Measurements from ENCODE around the gene FZD2. TPM values are rescaled to one million over a fixed set of nuclear protein-coding genes. Genes with fewer than 3 reads are reported as not detected.

Gene FZD2
- total RNA-seq, 1 donor from 2014 or later = 12.9 TPM

- no peak for TF ChIP-seq CTCF (IDR thresholded peaks at IDR 0.05; ENCODE audit: unreplicated experiment)
- peaks cover 22% of the 10 kb centered on the region for H3K4me1 Mint-ChIP-seq (ENCODE audit: unreplicated experiment)
- H3K4me3 Mint-ChIP-seq (ENCODE audit: unreplicated experiment) = no peak overlapping the region
- H3K36me3 Mint-ChIP-seq (ENCODE audit: low read depth, unreplicated experiment) = peaks cover 3% of the 10 kb centered on the region
- peaks cover 1% of the 10 kb centered on the region for H3K27me3 Mint-ChIP-seq (ENCODE audit: unreplicated experiment)
- DNase-seq (ENCODE audit: low spot score) = no peak
- H3K27ac Mint-ChIP-seq (ENCODE audit: unreplicated experiment) = no peak overlapping the region
- H3K9me3 Mint-ChIP-seq (ENCODE audit: unreplicated experiment) = no peaks in the 10 kb centered on the region
Observed at GRCh38 chr17:44608727-44609435, 51.6 kb downstream of the FZD2 start.

GRCh38 chr17:44610331-44610730, 53.0 kb downstream of the FZD2 start:
- TF ChIP-seq CTCF (IDR thresholded peaks at IDR 0.05; ENCODE audit: unreplicated experiment) = no peak
- Mint-ChIP-seq H3K4me3 (ENCODE audit: unreplicated experiment) (no peak overlapping the region), H3K27ac (ENCODE audit: unreplicated experiment) (no peak overlapping the region), H3K27me3 (ENCODE audit: unreplicated experiment) (no peaks in the 10 kb centered on the region), H3K36me3 (ENCODE audit: low read depth, unreplicated experiment) (peaks cover 3% of the 10 kb centered on the region), H3K9me3 (ENCODE audit: unreplicated experiment) (no peaks in the 10 kb centered on the region), H3K4me1 (ENCODE audit: unreplicated experiment) (peaks cover 22% of the 10 kb centered on the region)
- DNase-seq (ENCODE audit: low spot score) = no peak

Other genes with a start within 250 kb of the FZD2 start
- 0.82 TPM for gene RUNDC3A, start 248.9 kb upstream of the FZD2 start, total RNA-seq (ENCODE audit: unreplicated experiment)
- gene SLC25A39, start 232.7 kb upstream of the FZD2 start, total RNA-seq (ENCODE audit: unreplicated experiment) = 124 TPM
- gene GRN, start 212.2 kb upstream of the FZD2 start, total RNA-seq (ENCODE audit: unreplicated experiment) = 904 TPM
- gene FAM171A2, start 193.6 kb upstream of the FZD2 start, total RNA-seq (ENCODE audit: unreplicated experiment) = 53.7 TPM
- gene ITGA2B, start 167.8 kb upstream of the FZD2 start, total RNA-seq (ENCODE audit: unreplicated experiment) = 4.3 TPM
- 53.3 TPM for gene GPATCH8, start 54.1 kb upstream of the FZD2 start, total RNA-seq (ENCODE audit: unreplicated experiment)
- not detected for gene MEIOC, start 99.0 kb downstream of the FZD2 start, total RNA-seq (ENCODE audit: unreplicated experiment)
- gene CCDC43, start 132.3 kb downstream of the FZD2 start, total RNA-seq (ENCODE audit: unreplicated experiment) = 26.1 TPM
- 16.4 TPM for gene DBF4B, start 151.2 kb downstream of the FZD2 start, total RNA-seq (ENCODE audit: unreplicated experiment)
- gene ADAM11, start 201.5 kb downstream of the FZD2 start, total RNA-seq (ENCODE audit: unreplicated experiment) = 0.62 TPM